AG20443 (cell line): ENCODE results near the gene RAB31.
"Not testable (repeated sequence)": the region's sequence is repeated elsewhere in the genome, so short reads cannot be mapped to it uniquely, and the experiment has no call there.

Source experiments
- DNase-seq: peaks from one replicate; pipeline ENCODE4 v3.0.0; 2012; ENCODE audit warnings: low spot score, mixed read lengths

The RAB31 gene

GRCh38 chr18:9890196-9890595, 182.1 kb downstream of the RAB31 start:
- no peak for DNase-seq

- DNase-seq, result no peak
Measured at GRCh38 chr18:9890957-9891356, 182.9 kb downstream of the RAB31 start.

GRCh38 chr18:9891515-9891914, 183.4 kb downstream of the RAB31 start:
- DNase-seq, result not testable (repeated sequence)

GRCh38 chr18:9894454-9895068, 186.5 kb downstream of the RAB31 start:
- DNase-seq, result no peak

GRCh38 chr18:9897129-9897528, 189.0 kb downstream of the RAB31 start:
- no peak for DNase-seq

- DNase-seq, result not testable (repeated sequence)
Measured at GRCh38 chr18:9897787-9898291, 189.7 kb downstream of the RAB31 start.

GRCh38 chr18:9898792-9899549, 190.9 kb downstream of the RAB31 start:
- DNase-seq, result peak; percentile 34

GRCh38 chr18:9899550-9899930, 191.4 kb downstream of the RAB31 start:
- not testable (repeated sequence) for DNase-seq

GRCh38 chr18:9900699-9901098, 192.6 kb downstream of the RAB31 start:
- DNase-seq, result no peak

GRCh38 chr18:9901377-9901776, 193.3 kb downstream of the RAB31 start:
- DNase-seq, result no peak

- DNase-seq, result not testable (repeated sequence)
Measured at GRCh38 chr18:9902264-9902663, 194.2 kb downstream of the RAB31 start.

GRCh38 chr18:9902832-9903231, 194.7 kb downstream of the RAB31 start:
- no peak for DNase-seq

GRCh38 chr18:9905401-9905922, 197.4 kb downstream of the RAB31 start:
- DNase-seq, result peak; percentile 25

- no peak for DNase-seq
Measured at GRCh38 chr18:9906481-9906880, 198.4 kb downstream of the RAB31 start.

- no peak for DNase-seq
Measured at GRCh38 chr18:9907867-9908266, 199.8 kb downstream of the RAB31 start.

- no peak for DNase-seq
Measured at GRCh38 chr18:9910071-9910470, 202.0 kb downstream of the RAB31 start.

GRCh38 chr18:9910661-9911060, 202.6 kb downstream of the RAB31 start:
- DNase-seq, result no peak

GRCh38 chr18:9911226-9911625, 203.1 kb downstream of the RAB31 start:
- no peak for DNase-seq
